ENCODE measurements around the gene SELENOO.

- TF ChIP-seq REST (IDR thresholded peaks at IDR 0.05; ENCODE audit: low read depth, low read length) (no peak), POLR2AphosphoS5 (IDR thresholded peaks at IDR 0.05; ENCODE audit: low read depth, low read length) (no peak), TAF1 (IDR thresholded peaks at IDR 0.05; ENCODE audit: borderline replicate concordance, low read depth, low read length) (no peak)
Measured at GRCh38 chr22:50186181-50186714, 14.6 kb upstream of the SELENOO start.
